ENCODE results near the gene TATDN2.
"Not testable (repeated sequence)": the region's sequence is repeated elsewhere in the genome, so short reads cannot be mapped to it uniquely, and the experiment has no call there.

The TATDN2 gene

GRCh38 chr3:10238345-10239183 lies 9.7 kb upstream of the TATDN2 start:
- no peak for DNase-seq

GRCh38 chr3:10240799-10241198 lies 7.5 kb upstream of the TATDN2 start:
- no peak for DNase-seq

GRCh38 chr3:10242182-10243065 lies 5.8 kb upstream of the TATDN2 start:
- no peak for DNase-seq

GRCh38 chr3:10244009-10244408 lies 4.2 kb upstream of the TATDN2 start:
- DNase-seq, result no peak

GRCh38 chr3:10245081-10245712 lies 3.1 kb upstream of the TATDN2 start:
- no peak for DNase-seq

- no peak for DNase-seq
Observed at GRCh38 chr3:10247679-10248183, 528 bp upstream of the TATDN2 start.

- no peak for DNase-seq
Observed at GRCh38 chr3:10248984-10249748, 907 bp downstream of the TATDN2 start.

GRCh38 chr3:10249833-10250232 lies 1.6 kb downstream of the TATDN2 start:
- DNase-seq, result no peak

GRCh38 chr3:10251006-10251405 lies 2.7 kb downstream of the TATDN2 start:
- DNase-seq, result no peak

GRCh38 chr3:10253731-10254130 lies 5.5 kb downstream of the TATDN2 start:
- DNase-seq, result no peak

GRCh38 chr3:10255835-10256234 lies 7.6 kb downstream of the TATDN2 start:
- no peak for DNase-seq

- DNase-seq, result no peak
Observed at GRCh38 chr3:10259036-10259435, 10.8 kb downstream of the TATDN2 start.

- no peak for DNase-seq
Observed at GRCh38 chr3:10259798-10260197, 11.5 kb downstream of the TATDN2 start.

- no peak for DNase-seq
Observed at GRCh38 chr3:10260211-10260701, 12.0 kb downstream of the TATDN2 start.

- no peak for DNase-seq
Observed at GRCh38 chr3:10262027-10262426, 13.8 kb downstream of the TATDN2 start.

- DNase-seq, result no peak
Observed at GRCh38 chr3:10263646-10264363, 15.5 kb downstream of the TATDN2 start.

- DNase-seq, result no peak
Observed at GRCh38 chr3:10265833-10266232, 17.6 kb downstream of the TATDN2 start.

- not testable (repeated sequence) for DNase-seq
Observed at GRCh38 chr3:10266936-10267335, 18.7 kb downstream of the TATDN2 start.

- DNase-seq, result no peak
Observed at GRCh38 chr3:10268116-10268515, 19.9 kb downstream of the TATDN2 start.

GRCh38 chr3:10268930-10269329 lies 20.7 kb downstream of the TATDN2 start:
- no peak for DNase-seq

- DNase-seq, result no peak
Observed at GRCh38 chr3:10269443-10269842, 21.2 kb downstream of the TATDN2 start.

GRCh38 chr3:10272476-10272875 lies 24.2 kb downstream of the TATDN2 start:
- DNase-seq, result not testable (repeated sequence)

Measured in NCI-H1930 (cell line).